ENCODE data around the gene TC2N. TPM values are rescaled to one million over a fixed set of nuclear protein-coding genes. Genes with fewer than 3 reads are reported as not detected.
"Not testable (repeated sequence)": the region's sequence is repeated elsewhere in the genome, so short reads cannot be mapped to it uniquely, and the experiment has no call there.

TC2N gene
- 133 TPM for total RNA-seq

DNA sequence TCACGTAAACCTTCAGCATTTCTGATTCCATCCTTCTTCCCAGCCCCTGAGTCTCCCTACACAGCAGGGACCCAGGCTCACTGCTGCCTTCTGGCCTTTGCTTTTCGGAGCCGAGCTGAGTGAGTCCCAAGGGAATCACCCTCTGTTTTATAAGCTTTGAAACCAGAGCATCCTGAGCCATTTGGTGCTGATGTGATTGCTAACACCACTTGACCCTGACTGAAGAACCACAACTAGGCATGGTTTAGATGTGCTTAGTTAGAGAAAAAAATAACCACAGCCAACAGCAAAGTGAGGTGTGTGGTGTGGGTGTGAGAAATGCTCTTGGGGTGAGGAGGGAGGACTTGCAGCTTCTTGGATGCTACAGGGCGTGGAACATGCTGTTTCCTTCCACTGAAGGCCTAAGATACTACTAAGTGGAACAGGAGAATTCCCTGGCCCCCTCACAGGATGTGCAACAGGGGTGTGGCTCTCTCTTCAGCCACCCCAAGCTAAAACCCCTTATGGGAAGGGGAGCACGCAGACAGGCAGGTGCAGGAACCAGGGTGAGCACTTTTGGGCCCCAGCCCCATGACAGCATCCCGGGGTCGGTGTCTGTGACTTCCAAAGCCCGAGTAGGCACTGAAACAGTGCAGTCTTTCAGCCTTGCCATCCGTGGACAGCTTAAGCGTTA lies at the start of gene TC2N:
TSS of gene TC2N (minus strand) at position 221 of the 673 bp plus-strand sequence. CDS start 53,767 bp downstream, outside the sequence.
- Histone ChIP-seq H3K4me3 (ENCODE audit: low read length) (peak within 1 kb of the TSS; percentile 44), H3K9me3 (ENCODE audit: low read depth, low read length) (no peaks in the 10 kb centered on the region), H3K4me1 (ENCODE audit: insufficient read depth, low read length) (peaks cover 61% of the 10 kb centered on the region), H3K27me3 (ENCODE audit: insufficient read depth, low read length) (no peaks in the 10 kb centered on the region)

DNA sequence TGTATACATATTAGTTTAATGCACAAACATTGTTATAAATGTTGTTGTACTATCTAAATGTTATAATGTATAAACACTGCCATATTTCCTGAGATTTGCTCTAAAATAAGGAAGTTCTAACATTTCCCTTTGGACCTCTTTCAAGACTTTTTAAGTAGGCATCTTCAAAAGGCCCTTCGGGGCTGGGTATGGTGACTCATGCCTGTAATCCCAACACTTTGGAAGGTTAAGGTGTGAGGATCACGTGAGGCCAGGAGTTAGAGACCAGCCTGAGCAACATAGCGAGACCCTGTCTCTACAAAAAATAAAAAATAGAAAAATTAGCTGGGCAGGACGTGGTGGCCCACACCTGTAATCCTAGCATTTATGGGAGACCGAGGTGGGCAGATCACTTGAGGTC lies 44.7 kb upstream of the TC2N start:
- no peaks in the 10 kb centered on the region for H3K27me3 ChIP-seq (ENCODE audit: insufficient read depth, low read length)
- peaks cover 17% of the 10 kb centered on the region for H3K4me1 ChIP-seq (ENCODE audit: insufficient read depth, low read length)
- H3K9me3 ChIP-seq (ENCODE audit: low read depth, low read length) = no peaks in the 10 kb centered on the region
- H3K4me3 ChIP-seq (ENCODE audit: low read length) = no peak overlapping the region

DNA sequence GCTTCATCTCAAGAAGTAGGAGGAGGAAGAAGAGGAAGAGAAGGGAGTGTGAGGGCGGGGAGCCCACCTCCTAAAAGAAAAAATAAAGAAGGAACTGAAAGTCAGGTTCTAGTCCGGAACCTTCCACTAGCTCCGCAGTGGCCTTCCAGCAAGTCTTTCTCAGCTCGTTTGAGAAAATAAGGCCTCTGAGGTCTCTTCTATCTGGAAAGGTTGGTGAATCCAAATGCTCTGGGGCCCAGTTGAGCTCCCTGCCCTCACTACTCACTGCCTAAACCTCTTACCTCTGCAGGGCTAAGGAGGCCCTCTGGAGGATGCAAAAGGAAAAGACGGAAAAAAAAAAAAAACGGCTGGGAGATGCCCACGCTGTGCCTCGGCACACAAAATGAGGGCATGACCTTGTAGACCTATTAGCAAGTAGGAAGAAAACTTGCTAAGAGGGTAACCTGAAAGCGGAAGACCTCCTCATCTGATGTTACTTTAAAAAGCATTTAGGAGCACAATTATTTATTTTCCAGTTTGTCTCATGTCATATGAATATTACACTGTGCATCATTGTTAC lies 44.2 kb upstream of the TC2N start:
- Histone ChIP-seq H3K9me3 (ENCODE audit: low read depth, low read length) (no peaks in the 10 kb centered on the region), H3K4me1 (ENCODE audit: insufficient read depth, low read length) (peaks cover 17% of the 10 kb centered on the region), H3K27me3 (ENCODE audit: insufficient read depth, low read length) (no peaks in the 10 kb centered on the region), H3K4me3 (ENCODE audit: low read length) (no peak overlapping the region)

DNA sequence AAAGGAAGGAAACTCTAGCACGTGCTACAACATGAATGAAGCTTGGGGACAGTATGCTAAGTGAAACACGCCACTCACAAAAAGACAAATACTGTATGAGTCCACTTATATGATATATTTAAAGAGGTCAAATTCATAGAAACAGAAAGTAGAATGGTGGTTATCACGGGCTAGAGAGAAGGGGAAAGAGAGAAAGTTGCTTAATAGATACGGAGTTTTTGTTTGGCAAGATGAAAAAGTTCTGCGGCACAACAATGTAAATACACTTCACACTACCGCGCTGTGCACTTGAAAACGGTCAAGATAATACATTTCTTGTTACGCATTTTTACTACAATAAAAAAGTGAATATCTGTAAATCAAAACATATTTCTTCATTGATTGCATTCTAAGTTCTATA lies 42.9 kb upstream of the TC2N start:
- H3K4me3 ChIP-seq (ENCODE audit: low read length) = no peak overlapping the region
- H3K4me1 ChIP-seq (ENCODE audit: insufficient read depth, low read length) = peaks cover 17% of the 10 kb centered on the region
- no peaks in the 10 kb centered on the region for H3K27me3 ChIP-seq (ENCODE audit: insufficient read depth, low read length)
- no peaks in the 10 kb centered on the region for H3K9me3 ChIP-seq (ENCODE audit: low read depth, low read length)

DNA sequence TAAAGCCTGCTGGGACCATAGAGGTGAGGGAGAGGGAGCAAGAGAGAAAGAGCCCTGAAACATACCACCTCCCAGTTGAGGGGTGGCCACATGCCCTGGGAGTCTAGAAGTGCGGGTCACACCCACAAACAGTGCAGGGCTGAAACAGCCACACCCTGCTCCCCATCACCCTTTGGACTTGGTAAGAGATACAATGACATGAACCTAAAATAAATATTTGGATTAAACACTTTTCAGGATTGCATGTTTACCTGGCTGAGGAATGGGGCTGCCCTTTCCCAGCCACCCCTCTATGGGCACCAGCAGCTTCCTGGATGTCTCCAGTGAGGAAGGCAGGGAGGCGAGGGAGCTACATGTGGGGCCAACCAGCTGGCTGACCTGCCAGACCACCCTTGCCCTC lies 39.0 kb upstream of the TC2N start:
- H3K4me1 ChIP-seq (ENCODE audit: insufficient read depth, low read length) = peaks cover 9% of the 10 kb centered on the region
- no peaks in the 10 kb centered on the region for H3K9me3 ChIP-seq (ENCODE audit: low read depth, low read length)
- H3K27me3 ChIP-seq (ENCODE audit: insufficient read depth, low read length) = no peaks in the 10 kb centered on the region
- H3K4me3 ChIP-seq (ENCODE audit: low read length) = no peak overlapping the region

DNA sequence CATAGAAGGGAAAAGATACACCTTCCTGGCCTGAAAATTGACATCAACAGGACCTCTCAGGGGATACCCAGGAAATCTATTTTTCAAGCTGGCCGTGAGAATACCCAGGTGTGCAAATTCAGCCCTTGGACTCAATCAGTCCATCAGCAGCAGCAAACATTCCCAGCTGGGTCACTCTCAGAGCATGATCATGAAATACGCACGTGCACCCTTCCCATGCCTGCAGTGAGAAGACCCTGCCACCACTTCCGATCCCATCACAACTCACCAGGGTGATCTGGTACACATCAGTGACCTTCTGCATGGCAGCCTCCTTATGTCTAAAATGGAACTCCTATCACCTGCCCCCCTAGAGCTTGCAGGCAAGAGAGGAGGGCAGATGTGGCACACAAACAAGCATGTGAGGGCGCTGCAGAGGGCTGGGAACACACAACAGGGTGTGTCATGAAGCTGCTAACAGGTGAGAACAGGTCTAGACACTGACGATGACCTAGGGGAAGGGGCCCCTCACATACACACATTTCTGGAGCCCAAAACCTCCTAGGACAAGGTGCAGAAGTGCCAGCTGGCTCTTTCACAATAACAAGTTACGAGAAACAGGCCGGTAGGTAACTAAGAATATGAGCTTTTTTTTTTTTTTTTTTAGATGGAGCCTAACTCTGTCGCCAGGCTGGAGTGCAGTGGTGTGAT lies 37.8 kb upstream of the TC2N start:
- H3K9me3 ChIP-seq (ENCODE audit: low read depth, low read length) = no peaks in the 10 kb centered on the region
- no peak overlapping the region for H3K4me3 ChIP-seq (ENCODE audit: low read length)
- H3K4me1 ChIP-seq (ENCODE audit: insufficient read depth, low read length) = no peaks in the 10 kb centered on the region
- no peaks in the 10 kb centered on the region for H3K27me3 ChIP-seq (ENCODE audit: insufficient read depth, low read length)

DNA sequence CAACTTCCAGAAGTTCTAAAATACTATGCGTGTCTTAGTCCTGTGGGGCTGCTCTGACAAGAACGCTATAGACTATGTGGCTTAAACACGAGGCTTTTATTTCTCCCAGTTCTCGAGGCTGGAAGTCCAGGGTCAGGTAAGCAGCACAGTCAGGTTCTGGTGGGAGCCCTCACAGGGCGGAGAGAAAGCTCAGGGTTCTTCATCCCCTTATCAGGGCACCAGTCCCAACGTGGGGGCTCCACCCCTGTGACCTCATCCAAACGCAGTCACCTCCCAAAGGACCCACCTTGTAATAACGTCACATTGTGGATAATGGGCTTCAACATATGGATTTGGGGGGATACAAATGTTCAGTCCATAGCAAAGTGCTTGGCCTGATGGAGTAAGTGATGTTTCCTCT lies 37.1 kb upstream of the TC2N start:
- Histone ChIP-seq H3K27me3 (ENCODE audit: insufficient read depth, low read length) (no peaks in the 10 kb centered on the region), H3K9me3 (ENCODE audit: low read depth, low read length) (no peaks in the 10 kb centered on the region), H3K4me3 (ENCODE audit: low read length) (no peak overlapping the region), H3K4me1 (ENCODE audit: insufficient read depth, low read length) (no peaks in the 10 kb centered on the region)

DNA sequence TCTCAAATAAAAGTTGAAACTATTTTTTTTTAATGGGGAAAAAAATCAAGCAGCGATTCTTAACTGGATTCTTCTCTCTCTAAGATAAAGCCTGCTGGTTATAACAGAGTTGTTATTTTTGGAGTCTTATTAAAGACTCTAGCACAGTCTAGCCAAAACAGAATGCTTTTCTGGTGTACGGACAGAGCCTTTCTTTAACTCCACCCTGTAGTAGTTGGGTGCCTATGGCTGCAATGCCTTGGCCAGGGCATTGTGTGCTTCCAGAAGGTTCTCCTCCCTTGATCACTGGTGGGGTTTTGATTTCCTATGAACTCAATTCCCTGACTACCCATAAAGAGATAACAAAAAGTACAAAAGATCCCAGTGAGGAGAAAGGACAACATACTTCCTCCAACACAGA lies 35.7 kb upstream of the TC2N start:
- Histone ChIP-seq H3K4me1 (ENCODE audit: insufficient read depth, low read length) (no peaks in the 10 kb centered on the region), H3K27me3 (ENCODE audit: insufficient read depth, low read length) (no peaks in the 10 kb centered on the region), H3K9me3 (ENCODE audit: low read depth, low read length) (no peaks in the 10 kb centered on the region), H3K4me3 (ENCODE audit: low read length) (no peak overlapping the region)

DNA sequence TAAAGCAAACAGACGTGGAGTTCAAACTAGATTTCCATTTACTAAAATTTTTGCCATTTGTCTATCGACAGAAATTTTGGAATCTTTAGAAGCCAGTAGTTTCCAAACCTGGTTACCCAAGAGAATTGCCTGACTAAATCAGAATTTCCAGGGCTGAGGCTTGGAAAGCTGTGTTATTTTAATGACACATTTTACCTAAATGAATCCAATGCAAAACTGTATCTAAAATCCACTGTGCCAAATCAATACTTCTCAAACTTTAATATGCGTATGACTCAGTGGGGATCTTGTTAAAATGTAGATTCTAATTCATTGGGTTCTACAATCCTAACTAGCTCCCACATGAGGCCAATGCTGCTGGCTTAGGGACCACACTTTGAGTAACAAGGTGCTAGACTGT lies 35.0 kb upstream of the TC2N start:
- H3K27me3 ChIP-seq (ENCODE audit: insufficient read depth, low read length) = no peaks in the 10 kb centered on the region
- H3K9me3 ChIP-seq (ENCODE audit: low read depth, low read length) = no peaks in the 10 kb centered on the region
- no peaks in the 10 kb centered on the region for H3K4me1 ChIP-seq (ENCODE audit: insufficient read depth, low read length)
- no peak overlapping the region for H3K4me3 ChIP-seq (ENCODE audit: low read length)

DNA sequence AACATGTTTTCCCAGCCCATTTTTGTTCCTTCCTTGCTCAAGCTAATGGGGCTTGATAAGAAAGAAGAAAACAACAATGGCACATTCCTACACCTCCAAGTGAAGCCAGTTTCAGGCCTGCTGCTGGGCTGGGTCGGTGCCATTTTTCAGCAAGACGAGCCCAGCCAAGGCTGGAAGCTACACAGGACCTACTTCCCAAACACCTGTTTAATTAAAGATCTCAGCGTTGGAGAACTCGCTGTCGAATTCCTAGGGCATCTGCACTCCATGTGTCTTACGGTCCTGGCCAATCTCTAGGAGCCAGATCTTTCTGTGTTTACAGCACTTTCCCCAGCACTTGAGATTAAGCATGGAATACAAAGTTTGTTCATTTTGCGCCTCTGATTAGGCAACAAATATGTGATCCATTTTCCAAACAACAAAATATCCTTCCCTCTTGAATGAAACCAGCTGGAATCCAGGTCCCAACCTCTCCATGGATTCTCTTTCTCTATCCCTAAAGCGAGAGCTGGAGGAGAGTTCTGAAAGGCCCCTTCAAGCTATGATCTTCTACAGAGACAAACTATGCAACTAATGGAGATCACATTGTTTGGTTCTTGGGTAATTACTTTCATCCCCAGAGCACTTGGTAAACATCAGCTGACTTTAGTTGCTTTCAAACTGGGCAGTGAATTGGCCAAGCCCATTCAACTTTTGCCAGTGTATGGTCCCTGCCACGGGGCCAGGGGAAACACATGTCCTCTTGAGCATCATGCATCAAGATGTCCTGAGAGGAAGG lies 34.3 kb upstream of the TC2N start:
- H3K27me3 ChIP-seq (ENCODE audit: insufficient read depth, low read length) = no peaks in the 10 kb centered on the region
- no peak overlapping the region for H3K4me3 ChIP-seq (ENCODE audit: low read length)
- no peaks in the 10 kb centered on the region for H3K4me1 ChIP-seq (ENCODE audit: insufficient read depth, low read length)
- H3K9me3 ChIP-seq (ENCODE audit: low read depth, low read length) = no peaks in the 10 kb centered on the region

DNA sequence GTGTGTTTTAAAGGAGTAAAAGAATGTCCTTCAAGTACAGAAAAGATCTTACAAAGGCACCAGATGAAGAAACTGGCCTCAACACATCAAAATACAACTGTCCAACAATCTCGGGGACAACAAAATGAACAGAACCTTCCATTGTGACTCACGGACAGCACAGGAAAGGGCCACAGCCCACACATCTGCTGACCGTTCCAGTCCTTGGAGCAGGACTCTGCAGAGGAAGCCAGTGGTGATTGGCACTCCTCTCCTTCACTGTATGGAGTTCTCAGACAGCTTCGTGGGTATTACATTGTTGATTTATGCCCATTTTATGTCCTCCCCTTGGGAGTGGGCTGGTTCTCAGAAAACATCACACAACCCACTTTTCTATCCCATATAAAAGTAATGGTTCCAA lies 32.5 kb upstream of the TC2N start:
- Histone ChIP-seq H3K9me3 (ENCODE audit: low read depth, low read length) (no peaks in the 10 kb centered on the region), H3K4me1 (ENCODE audit: insufficient read depth, low read length) (no peaks in the 10 kb centered on the region), H3K27me3 (ENCODE audit: insufficient read depth, low read length) (no peaks in the 10 kb centered on the region), H3K4me3 (ENCODE audit: low read length) (no peak overlapping the region)

DNA sequence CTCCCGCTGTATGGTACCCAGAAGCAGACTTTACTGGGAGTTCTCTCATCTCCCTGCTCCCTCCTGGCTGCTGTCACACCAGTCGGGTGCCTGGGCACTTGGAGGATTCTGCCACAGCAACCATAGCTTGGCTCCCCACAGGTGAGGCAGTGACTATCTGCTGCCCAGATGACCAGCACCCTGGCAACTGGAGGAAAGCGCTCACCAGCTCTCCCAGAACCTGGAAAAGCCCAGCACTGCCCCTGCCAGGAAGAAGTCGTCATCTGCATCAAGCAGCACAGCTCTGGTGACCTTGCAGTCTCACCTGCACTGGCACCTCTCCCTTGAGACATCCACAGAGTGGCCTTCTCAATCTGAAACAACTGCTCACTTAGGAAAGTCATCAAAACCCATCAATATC lies 31.9 kb upstream of the TC2N start:
- no peaks in the 10 kb centered on the region for H3K27me3 ChIP-seq (ENCODE audit: insufficient read depth, low read length)
- no peak overlapping the region for H3K4me3 ChIP-seq (ENCODE audit: low read length)
- peaks cover 1% of the 10 kb centered on the region for H3K4me1 ChIP-seq (ENCODE audit: insufficient read depth, low read length)
- no peaks in the 10 kb centered on the region for H3K9me3 ChIP-seq (ENCODE audit: low read depth, low read length)

DNA sequence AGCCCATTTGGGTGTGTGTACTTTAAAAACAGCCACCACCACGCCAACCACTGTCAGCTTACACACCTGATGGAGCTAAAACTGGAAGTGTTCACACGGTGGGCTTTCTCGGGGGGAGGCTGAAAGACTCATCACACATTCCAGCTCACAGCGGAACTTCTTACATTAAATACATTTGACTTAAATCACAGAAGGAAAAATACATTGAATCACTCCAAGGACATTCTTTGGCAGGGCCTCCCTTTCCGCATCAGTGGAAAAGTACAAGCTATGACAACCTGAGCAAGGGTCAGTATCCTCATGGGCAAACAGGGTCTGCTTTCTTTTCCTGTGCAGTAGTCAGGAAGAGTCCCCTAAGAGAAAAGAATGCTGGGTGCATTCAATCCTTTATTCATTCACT lies 31.0 kb upstream of the TC2N start:
- Histone ChIP-seq H3K4me3 (ENCODE audit: low read length) (no peak overlapping the region), H3K4me1 (ENCODE audit: insufficient read depth, low read length) (peaks cover 10% of the 10 kb centered on the region), H3K9me3 (ENCODE audit: low read depth, low read length) (no peaks in the 10 kb centered on the region), H3K27me3 (ENCODE audit: insufficient read depth, low read length) (no peaks in the 10 kb centered on the region)

DNA sequence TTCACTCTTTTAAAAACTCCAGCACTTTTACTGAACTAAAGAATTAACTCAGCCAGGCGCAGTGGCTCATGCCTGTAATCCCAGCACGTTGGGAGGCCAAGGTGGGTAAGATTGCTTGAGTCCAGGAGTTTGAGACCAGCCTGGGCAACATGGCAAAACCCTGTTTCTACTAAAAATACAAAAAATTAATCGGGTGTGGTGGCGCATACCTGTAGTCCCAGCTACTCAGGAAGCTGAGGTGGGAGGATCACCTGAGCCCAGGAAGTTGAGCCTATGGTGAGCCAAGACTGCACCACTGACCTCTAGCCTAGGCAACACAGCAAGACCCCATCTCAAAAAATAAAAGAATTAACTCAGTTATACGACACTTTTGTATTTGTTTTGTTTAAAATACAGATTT lies 30.4 kb upstream of the TC2N start:
- not testable (repeated sequence) for H3K4me1 ChIP-seq (ENCODE audit: insufficient read depth, low read length); H3K9me3 ChIP-seq (ENCODE audit: low read depth, low read length); H3K4me3 ChIP-seq (ENCODE audit: low read length); H3K27me3 ChIP-seq (ENCODE audit: insufficient read depth, low read length)

DNA sequence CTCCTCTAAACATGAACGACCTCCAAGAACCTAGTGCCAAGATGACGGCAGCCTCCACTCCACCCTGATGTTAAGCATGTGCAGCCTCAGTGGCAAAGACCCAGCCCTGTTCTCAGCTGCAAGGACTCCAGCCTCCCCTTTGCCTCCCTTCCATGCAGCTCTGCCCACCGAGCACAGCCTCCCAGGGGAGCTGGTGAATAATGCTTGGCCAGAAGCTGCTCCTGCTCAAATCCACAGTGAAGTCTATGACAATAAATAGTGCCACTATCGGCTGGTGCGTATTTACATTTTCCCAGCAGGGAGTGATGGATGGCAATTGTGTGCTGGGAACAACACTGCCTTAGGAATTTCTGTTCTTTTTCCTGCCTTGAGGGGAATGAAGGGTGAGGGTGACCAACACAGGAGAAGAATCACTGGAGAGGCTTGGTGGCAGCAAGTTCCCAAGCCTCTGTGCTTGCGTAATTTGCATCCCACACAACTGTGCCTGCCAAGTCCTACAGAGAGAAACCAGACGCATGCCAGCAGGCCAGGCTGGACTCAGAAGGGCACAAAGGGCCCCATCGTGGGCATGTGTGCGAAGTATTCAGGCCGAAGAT lies 29.9 kb upstream of the TC2N start:
- Histone ChIP-seq H3K4me1 (ENCODE audit: insufficient read depth, low read length) (peaks cover 10% of the 10 kb centered on the region), H3K4me3 (ENCODE audit: low read length) (no peak overlapping the region), H3K9me3 (ENCODE audit: low read depth, low read length) (no peaks in the 10 kb centered on the region), H3K27me3 (ENCODE audit: insufficient read depth, low read length) (no peaks in the 10 kb centered on the region)

Data from mononuclear cell (primary cell).